ENCODE results near the gene LGALS14.
"Not testable (repeated sequence)": the region's sequence is repeated elsewhere in the genome, so short reads cannot be mapped to it uniquely, and the experiment has no call there.

The LGALS14 gene

DNA sequence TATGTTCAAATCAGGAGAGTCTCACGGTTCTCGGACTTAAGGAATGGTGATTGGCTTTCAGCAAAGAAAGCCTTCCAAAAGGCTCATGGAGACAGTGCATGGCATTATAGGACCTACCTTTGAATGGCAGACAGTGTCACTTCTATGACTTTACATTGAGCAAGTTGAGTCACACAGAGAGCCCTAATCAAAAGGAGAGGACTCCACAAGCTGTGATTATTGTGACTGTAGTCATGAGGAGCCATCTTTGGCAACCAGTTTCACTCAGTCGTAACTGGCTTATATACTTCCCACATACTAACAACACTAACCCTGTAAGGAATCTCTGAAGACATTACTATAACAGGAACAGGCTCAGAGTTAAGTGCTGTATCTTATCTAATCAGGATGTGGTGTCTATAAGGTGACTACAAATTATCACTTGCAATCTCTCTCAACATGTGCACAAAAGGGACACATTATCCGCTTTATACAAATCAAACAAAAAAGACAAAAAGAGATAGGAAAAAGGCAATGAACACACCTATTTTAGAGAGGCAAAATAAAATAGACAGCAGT lies 6.1 kb downstream of the LGALS14 start:
- H3K4me3 Mint-ChIP-seq: no peak overlapping the region
- DNase-seq (no peak), ATAC-seq (replicated peaks) (no peak)

DNA sequence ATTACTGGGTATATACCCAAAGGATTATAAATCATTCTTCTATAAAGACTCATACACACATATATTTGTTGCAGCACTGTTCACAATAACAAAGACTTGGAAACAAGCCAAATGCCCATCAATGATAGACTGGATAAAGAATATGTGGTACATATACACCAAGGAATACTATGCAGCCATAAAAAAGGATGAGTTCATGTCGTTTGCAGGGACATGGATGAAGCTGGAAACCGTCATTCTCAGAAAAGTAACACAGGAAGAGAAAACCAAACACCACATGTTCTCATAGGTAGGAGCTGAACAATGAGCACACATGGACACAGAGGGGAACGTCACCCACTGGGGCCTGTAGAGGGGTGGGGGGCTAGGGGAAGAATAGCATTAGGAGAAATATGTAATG lies 15.9 kb downstream of the LGALS14 start:
- not testable (repeated sequence) for DNase-seq; H3K9me3 Mint-ChIP-seq; H3K27ac Mint-ChIP-seq; H3K36me3 Mint-ChIP-seq; ATAC-seq (replicated peaks); H3K4me3 Mint-ChIP-seq; H3K4me1 Mint-ChIP-seq
- H3K27me3 Mint-ChIP-seq: peaks cover 39 to 65% of the 10 kb centered on the region in 2 donors

More for the DNA sequence above, 6.1 kb downstream of the LGALS14 start:
- H3K36me3 Mint-ChIP-seq: no peaks in the 10 kb centered on the region
- peaks cover 2 to 4% of the 10 kb centered on the region in 2 donors for H3K9me3 Mint-ChIP-seq
- no peaks in the 10 kb centered on the region for H3K4me1 Mint-ChIP-seq
- H3K27me3 Mint-ChIP-seq: peaks cover 22 to 24% of the 10 kb centered on the region in 2 donors
- H3K27ac Mint-ChIP-seq: no peak overlapping the region

DNA sequence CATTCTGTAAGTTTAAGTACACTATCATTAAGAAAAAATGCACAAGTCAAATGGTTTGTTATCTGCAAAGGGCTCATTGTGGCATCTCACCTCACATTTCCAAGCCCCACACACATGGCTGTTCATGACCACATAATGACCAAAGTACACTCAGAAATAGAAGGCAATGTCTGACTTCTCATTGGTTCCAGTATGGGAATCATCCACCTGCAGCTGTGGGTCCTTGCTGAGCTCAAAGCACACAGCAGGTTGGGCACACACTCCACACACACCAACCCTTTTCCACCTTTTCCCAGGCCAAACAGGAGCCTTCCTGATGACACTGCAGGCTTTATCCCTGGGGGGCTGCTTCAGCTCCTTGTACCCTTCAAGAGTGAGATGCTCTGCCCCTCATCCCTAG lies 21.7 kb downstream of the LGALS14 start:
- no peak for ATAC-seq (replicated peaks)
- no peak overlapping the region for H3K27ac Mint-ChIP-seq
- no peak for DNase-seq
- H3K36me3 Mint-ChIP-seq: no peaks in the 10 kb centered on the region
- H3K4me3 Mint-ChIP-seq: no peak overlapping the region
- peaks cover 0 to 7% of the 10 kb centered on the region in 2 donors for H3K4me1 Mint-ChIP-seq
- peaks cover 27 to 52% of the 10 kb centered on the region in 2 donors for H3K27me3 Mint-ChIP-seq
- H3K9me3 Mint-ChIP-seq: no peaks in the 10 kb centered on the region

DNA sequence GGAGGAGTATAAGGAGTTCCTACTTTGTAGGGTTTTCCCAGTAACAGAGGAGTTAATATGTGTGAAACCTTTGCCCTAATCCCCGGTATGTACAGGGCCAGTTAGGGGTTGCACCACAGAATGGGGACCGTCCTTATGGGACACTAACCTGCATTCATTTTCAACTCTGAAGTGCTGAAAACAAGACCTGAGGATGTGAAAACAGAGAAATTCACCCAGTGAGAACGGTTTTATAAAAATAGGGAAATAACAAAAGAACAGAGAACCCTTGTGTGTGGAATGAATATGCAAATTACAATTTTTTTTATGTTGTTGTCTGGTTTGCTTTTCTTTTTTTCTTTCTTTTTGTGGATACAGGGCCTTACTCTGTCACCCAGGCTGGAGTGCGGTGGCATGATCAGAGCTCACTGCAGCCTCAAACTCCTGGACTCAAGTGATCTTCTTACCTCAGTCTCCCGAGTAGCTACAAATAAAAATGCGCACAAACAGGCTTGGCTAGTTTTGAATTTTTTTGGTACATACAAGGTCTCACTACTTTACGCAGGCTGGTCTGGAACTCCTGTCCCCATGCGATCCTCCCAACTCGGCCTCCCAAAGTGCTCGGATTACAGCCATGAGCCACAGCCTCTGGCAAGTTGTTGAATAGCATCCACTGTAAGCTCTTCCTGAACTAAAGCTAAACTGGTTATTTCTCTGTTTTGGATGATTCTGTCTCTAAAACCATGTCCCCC lies 23.0 kb downstream of the LGALS14 start:
- H3K27ac Mint-ChIP-seq: no peak overlapping the region
- no peak overlapping the region for H3K4me3 Mint-ChIP-seq
- H3K27me3 Mint-ChIP-seq: peaks cover 22 to 46% of the 10 kb centered on the region in 2 donors
- DNase-seq (no peak), ATAC-seq (replicated peaks) (peak; percentile 25 to 54)
- peaks cover 0 to 7% of the 10 kb centered on the region in 2 donors for H3K4me1 Mint-ChIP-seq
- no peaks in the 10 kb centered on the region for H3K9me3 Mint-ChIP-seq
- no peaks in the 10 kb centered on the region for H3K36me3 Mint-ChIP-seq

DNA sequence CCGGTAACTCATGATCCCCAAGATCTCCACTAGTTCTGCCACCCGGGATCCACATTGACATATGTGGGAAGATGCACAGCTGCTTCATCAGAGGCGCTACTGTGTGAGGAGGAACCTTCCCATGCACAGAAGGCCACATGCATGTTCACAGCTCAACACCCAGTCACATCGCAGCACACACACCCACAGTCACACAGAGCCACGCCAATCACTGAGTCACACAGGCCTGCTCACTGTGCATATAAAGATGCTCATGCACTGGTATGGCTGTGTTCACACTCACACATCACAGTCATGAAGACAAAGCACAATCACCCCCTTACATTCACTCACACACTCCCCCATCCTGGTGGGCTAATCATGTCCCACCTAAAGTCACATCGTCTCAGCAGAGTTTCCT lies 23.8 kb downstream of the LGALS14 start:
- no peaks in the 10 kb centered on the region for H3K36me3 Mint-ChIP-seq
- no peak for DNase-seq
- no peak for ATAC-seq (replicated peaks)
- no peak overlapping the region for H3K27ac Mint-ChIP-seq
- no peaks in the 10 kb centered on the region for H3K9me3 Mint-ChIP-seq
- peaks cover 0 to 7% of the 10 kb centered on the region in 2 donors for H3K4me1 Mint-ChIP-seq
- peaks cover 22 to 38% of the 10 kb centered on the region in 2 donors for H3K27me3 Mint-ChIP-seq
- no peak overlapping the region for H3K4me3 Mint-ChIP-seq

DNA sequence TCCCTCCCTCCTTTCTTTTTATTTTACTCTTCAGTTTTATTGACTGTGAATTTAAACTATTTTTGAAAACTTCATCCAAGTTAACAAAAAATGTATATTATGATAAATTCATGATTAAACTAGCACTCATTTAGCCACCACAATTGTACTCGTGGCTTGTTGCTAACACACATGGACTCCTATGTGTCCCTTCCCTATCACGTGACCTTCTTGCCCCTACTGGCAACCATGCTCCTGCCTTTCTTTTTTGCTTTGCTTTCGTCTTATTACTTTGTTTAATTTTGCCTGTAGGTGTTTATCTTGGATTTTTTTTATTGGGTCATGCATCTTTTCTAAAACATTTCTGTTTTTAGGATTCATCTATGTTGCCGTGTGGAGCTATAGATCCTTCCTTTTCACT lies 25.3 kb downstream of the LGALS14 start:
- H3K27ac Mint-ChIP-seq: no peak overlapping the region
- no peaks in the 10 kb centered on the region for H3K36me3 Mint-ChIP-seq
- H3K27me3 Mint-ChIP-seq: peaks cover 27 to 36% of the 10 kb centered on the region in 2 donors
- H3K9me3 Mint-ChIP-seq: no peaks in the 10 kb centered on the region
- ATAC-seq (replicated peaks): no peak
- H3K4me3 Mint-ChIP-seq: no peak overlapping the region
- peaks cover 0 to 7% of the 10 kb centered on the region in 2 donors for H3K4me1 Mint-ChIP-seq
- no peak for DNase-seq

DNA sequence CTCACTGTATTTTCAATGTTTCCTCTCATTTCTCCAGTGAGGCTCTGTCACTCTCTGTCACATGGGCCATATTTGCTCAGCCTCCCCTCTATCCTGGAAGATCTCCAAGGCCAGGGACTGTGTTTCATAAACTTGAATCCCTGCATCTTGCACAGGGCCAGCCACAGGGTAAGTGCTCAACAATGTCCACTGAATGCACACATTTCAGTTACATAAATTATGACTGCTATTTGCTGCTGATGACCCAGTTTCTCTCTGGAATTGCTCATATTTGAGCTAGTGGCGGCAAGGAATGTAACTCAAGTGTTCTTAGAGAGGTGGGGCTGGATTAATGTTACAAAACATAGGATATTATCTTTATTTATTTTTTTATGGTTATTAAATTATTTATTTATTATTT lies 27.4 kb downstream of the LGALS14 start:
- H3K36me3 Mint-ChIP-seq: no peaks in the 10 kb centered on the region
- H3K9me3 Mint-ChIP-seq: no peaks in the 10 kb centered on the region

DNA sequence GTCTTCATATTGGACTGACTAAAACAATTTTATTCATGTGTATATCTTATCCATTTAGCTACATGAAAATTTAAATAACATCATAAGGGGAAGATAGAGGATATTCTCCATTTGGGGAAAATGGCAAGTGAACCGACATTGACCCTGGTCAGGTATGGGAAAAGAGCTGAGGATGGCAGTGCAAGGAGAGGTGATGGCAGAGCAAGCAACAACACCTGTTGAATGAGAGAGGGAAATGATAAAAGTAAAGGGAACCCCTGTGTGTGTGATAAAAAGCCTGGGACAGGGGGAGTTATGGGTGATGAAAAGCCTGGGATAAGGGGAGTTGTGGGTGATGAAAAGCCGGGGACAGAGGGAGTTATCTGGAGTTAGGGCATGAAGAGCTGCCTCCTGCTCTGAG lies 29.6 kb downstream of the LGALS14 start:
- Mint-ChIP-seq H3K4me1 (no peaks in the 10 kb centered on the region), H3K4me3 (no peak overlapping the region), H3K27me3 (peaks cover 23 to 41% of the 10 kb centered on the region in 2 donors), H3K9me3 (no peaks in the 10 kb centered on the region), H3K36me3 (no peaks in the 10 kb centered on the region), H3K27ac (no peak overlapping the region)
- ATAC-seq (replicated peaks): no peak
- DNase-seq: no peak

More for the DNA sequence above, 27.4 kb downstream of the LGALS14 start:
- peaks cover 23 to 37% of the 10 kb centered on the region in 2 donors for H3K27me3 Mint-ChIP-seq
- no peak overlapping the region for H3K4me3 Mint-ChIP-seq
- peaks cover 0 to 4% of the 10 kb centered on the region in 2 donors for H3K4me1 Mint-ChIP-seq
- no peak for DNase-seq
- no peak for ATAC-seq (replicated peaks)
- no peak overlapping the region for H3K27ac Mint-ChIP-seq

DNA sequence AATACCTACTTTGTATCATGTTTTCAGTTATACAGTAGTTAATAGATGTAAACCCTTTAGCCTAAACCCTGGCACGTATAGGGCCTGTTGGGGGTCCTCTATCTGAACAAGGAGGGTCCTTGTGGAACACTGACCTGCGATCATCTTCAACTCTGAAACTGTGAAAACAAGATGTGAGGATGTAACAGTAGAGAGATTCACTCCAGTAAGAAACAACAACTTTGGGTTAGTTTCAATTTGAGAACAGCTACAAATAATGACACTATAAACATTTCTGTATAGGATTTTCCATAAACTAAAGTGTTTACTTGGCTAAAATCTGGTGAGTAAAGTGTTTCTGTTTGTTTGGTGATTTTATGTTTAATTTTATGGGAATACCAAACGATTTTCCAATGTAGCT lies 31.4 kb downstream of the LGALS14 start:
- ATAC-seq (replicated peaks) (no peak), DNase-seq (no peak)
- no peaks in the 10 kb centered on the region for H3K9me3 Mint-ChIP-seq
- no peaks in the 10 kb centered on the region for H3K36me3 Mint-ChIP-seq
- no peak overlapping the region for H3K4me3 Mint-ChIP-seq
- H3K27me3 Mint-ChIP-seq: peaks cover 19 to 39% of the 10 kb centered on the region in 2 donors
- H3K4me1 Mint-ChIP-seq: peaks cover 0 to 3% of the 10 kb centered on the region in 2 donors
- no peak overlapping the region for H3K27ac Mint-ChIP-seq

DNA sequence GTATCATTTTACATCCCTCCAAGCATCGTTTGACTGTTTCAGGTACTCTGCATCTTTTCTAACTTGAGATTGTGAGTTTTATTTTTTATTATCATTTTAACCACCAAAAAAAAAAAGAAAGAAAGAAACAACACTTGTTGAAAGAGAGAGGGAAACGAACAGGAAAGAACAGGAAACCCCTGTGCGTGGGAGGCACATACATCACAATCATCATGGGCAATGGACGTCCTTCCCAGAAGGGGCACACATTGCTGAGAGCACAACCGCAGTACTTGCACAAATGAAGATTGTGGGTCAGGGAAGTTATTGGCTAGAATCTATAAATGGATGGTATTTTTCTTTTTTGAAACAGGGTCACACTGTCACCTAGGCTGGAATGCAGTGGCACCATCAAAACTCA lies 31.8 kb downstream of the LGALS14 start:
- Mint-ChIP-seq H3K36me3 (no peaks in the 10 kb centered on the region), H3K27me3 (peaks cover 20 to 39% of the 10 kb centered on the region in 2 donors), H3K9me3 (no peaks in the 10 kb centered on the region), H3K4me3 (no peak overlapping the region), H3K4me1 (peaks cover 0 to 3% of the 10 kb centered on the region in 2 donors), H3K27ac (no peak overlapping the region)
- ATAC-seq (replicated peaks) (no peak), DNase-seq (no peak)

DNA sequence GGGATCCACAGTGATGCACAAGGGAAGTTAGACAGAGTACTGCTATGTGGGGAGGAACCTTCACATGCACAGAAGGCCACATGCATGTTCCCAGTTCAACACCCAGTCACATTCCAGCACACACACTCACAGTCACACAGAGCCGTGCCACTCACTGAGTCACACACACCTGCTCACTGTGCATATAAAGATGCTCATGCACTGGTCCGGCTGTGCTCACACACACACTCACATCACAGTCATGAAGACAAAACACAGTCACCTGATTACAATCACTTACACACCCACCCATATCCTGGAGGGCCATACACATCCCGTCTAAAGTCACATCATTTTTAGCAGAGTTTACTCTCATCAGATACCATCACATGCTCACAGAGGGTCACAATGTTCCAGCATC lies 33.1 kb downstream of the LGALS14 start:
- Mint-ChIP-seq H3K36me3 (no peaks in the 10 kb centered on the region), H3K27me3 (peaks cover 25 to 40% of the 10 kb centered on the region in 2 donors), H3K4me3 (no peak overlapping the region), H3K27ac (no peak overlapping the region), H3K9me3 (no peaks in the 10 kb centered on the region), H3K4me1 (peaks cover 0 to 3% of the 10 kb centered on the region in 2 donors)
- ATAC-seq (replicated peaks): no peak
- no peak for DNase-seq

DNA sequence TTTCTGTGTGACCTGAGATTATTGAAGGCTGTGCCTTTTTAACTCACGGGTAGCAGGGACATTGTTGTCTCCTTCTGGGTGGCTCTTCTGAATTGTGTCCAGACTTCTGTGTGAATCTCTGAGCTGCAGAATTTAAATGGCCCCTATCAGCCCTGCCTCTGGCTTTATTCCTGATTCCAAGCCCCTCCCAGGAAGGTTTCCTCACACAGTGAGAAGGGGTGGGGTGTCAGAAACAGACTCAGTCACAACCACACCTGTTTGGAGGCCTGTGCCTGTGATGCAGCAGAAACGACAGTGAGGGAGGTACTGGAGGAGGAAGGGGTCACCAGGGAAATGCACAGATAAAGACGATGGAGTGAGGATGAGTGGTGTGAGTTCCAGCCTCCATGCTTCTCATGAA lies 33.6 kb downstream of the LGALS14 start, which contains the start of gene CLC:
TSS of gene CLC (minus strand) at position 139 of the 400 bp plus-strand sequence. CDS start at position 62, 77 bp downstream.
- ATAC-seq (replicated peaks) (no peak), DNase-seq (no peak)
- Mint-ChIP-seq H3K27ac (no peak within 1 kb of the TSS), H3K4me3 (no peak within 1 kb of the TSS), H3K9me3 (no peaks in the 10 kb centered on the region), H3K27me3 (peaks cover 27 to 45% of the 10 kb centered on the region in 2 donors), H3K36me3 (no peaks in the 10 kb centered on the region), H3K4me1 (peaks cover 0 to 3% of the 10 kb centered on the region in 2 donors)

DNA sequence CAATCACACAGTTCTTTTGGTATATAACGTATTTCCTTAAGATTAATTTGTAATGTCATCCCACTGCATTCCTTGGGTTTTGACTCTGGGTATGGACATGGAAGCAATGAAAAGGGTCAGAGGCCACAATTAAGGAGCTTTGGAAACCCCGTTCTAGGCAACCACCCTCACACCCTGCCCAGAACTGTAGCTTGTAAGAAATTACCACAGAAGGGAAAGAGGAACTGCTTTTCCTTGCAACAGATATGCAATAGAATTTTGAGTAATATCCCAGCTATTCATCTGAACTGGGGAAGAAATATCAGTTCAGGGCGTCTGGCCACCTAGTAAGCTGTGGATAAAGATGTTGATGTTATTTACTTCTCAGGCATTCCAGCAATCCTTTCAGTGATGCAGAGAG lies 34.5 kb downstream of the LGALS14 start:
- ATAC-seq (replicated peaks) (no peak), DNase-seq (no peak)
- Mint-ChIP-seq H3K27me3 (peaks cover 32 to 51% of the 10 kb centered on the region in 2 donors), H3K4me3 (no peak overlapping the region), H3K9me3 (no peaks in the 10 kb centered on the region), H3K27ac (no peak overlapping the region), H3K4me1 (peaks cover 0 to 3% of the 10 kb centered on the region in 2 donors), H3K36me3 (no peaks in the 10 kb centered on the region)

DNA sequence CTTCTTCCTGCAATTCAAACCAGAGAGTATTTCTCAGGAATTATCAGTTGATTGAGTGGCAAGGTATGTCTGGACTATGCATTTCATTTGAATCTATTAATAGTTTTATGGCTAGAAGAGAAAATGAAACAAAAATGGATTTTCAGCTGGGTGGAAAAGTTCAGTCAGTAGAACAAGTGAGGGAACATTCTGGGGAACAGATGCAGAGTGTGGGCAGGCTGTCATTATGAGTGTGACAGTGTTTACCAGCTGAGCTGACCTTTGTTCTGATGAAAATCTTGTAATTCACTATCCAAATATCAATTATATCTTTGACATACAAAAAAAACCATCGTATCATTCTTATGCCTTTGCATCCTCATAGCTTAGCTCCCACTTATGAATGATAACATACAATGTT lies 36.1 kb downstream of the LGALS14 start:
- DNase-seq: no peak
- no peaks in the 10 kb centered on the region for H3K9me3 Mint-ChIP-seq
- peaks cover 30 to 39% of the 10 kb centered on the region in 2 donors for H3K27me3 Mint-ChIP-seq
- H3K4me1 Mint-ChIP-seq: peaks cover 0 to 3% of the 10 kb centered on the region in 2 donors
- no peak overlapping the region for H3K27ac Mint-ChIP-seq
- H3K4me3 Mint-ChIP-seq: no peak overlapping the region
- no peaks in the 10 kb centered on the region for H3K36me3 Mint-ChIP-seq
- peak in 1 of 2 donors; percentile 39 for ATAC-seq (replicated peaks)

DNA sequence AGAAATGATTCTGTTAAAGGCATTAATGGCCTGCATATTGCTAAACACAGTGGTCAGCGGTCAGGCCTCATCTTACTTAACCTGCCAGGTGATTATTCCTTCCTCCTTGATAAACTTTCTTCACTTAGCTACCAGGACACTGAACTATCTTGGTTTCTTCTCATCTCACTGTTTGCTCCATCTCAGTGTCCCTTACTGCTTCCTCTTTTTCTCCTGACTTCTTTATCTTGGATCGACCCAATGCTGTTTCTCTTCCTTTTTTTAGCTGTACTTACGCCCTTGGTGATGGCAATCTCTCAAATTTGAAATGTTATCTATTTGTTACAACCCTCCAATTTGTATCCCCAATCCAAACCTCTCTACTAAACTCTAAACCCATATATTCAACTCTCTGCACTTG lies 41.4 kb downstream of the LGALS14 start:
- Mint-ChIP-seq H3K4me1 (peaks cover 0 to 4% of the 10 kb centered on the region in 2 donors), H3K36me3 (no peaks in the 10 kb centered on the region), H3K4me3 (no peak overlapping the region), H3K27me3 (peaks cover 33 to 35% of the 10 kb centered on the region in 2 donors), H3K9me3 (no peaks in the 10 kb centered on the region), H3K27ac (no peak overlapping the region)
- ATAC-seq (replicated peaks): peak in 1 of 2 donors; percentile 59
- DNase-seq: no peak
